Astrocyte (in vitro differentiated cells and primary cell): Measurements from ENCODE around the gene UACA. TPM values are rescaled to one million over a fixed set of nuclear protein-coding genes. Genes with fewer than 3 reads are reported as not detected.

ENCODE experiments used
- DNase-seq: peaks from one replicate; pipeline ENCODE4 v3.0.0-alpha.2; 2010; ENCODE audit warnings: low read depth
- FAIRE-seq: peaks from 2 replicates; lab custom pipeline; 2011; peaks lifted over from hg19 to GRCh38; lab: Jason Lieb, UNC
- H2AFZ ChIP-seq: 2 replicates; pipeline ENCODE4 v1.6.0; 2012; ENCODE audit warnings: low read depth, low read length, inconsistent platforms
- H3K27ac ChIP-seq: 2 replicates; pipeline ENCODE4 v1.5.1; 2011; ENCODE audit warnings: low read depth, low read length, inconsistent platforms
- H3K27me3 ChIP-seq: 2 replicates; pipeline ENCODE4 v1.6.0; 2011; ENCODE audit warnings: low read length, inconsistent platforms; ENCODE audit not compliant: insufficient read depth
- H3K36me3 ChIP-seq: 2 replicates; pipeline ENCODE4 v1.5.1; 2011; ENCODE audit warnings: low read length, inconsistent platforms; ENCODE audit not compliant: insufficient read depth
- H3K4me1 ChIP-seq: 2 replicates; pipeline ENCODE4 v1.5.1; 2011; ENCODE audit warnings: low read length, inconsistent platforms; ENCODE audit not compliant: insufficient read depth
- H3K4me2 ChIP-seq: 2 replicates; pipeline ENCODE4 v1.6.0; 2012; ENCODE audit warnings: low read length, inconsistent platforms
- H3K4me3 ChIP-seq: 2 replicates; pipeline ENCODE4 v1.5.1; 2011; ENCODE audit warnings: low read depth, mild to moderate bottlenecking, low read length, inconsistent platforms; ENCODE audit not compliant: insufficient read depth
- H3K79me2 ChIP-seq: 2 replicates; pipeline ENCODE4 v1.6.0; 2012; ENCODE audit warnings: mild to moderate bottlenecking, low read length, inconsistent platforms; ENCODE audit not compliant: insufficient read depth
- H3K9ac ChIP-seq: 2 replicates; pipeline ENCODE4 v1.6.0; 2012; ENCODE audit warnings: mild to moderate bottlenecking, low read length, inconsistent platforms
- H3K9me3 ChIP-seq: 2 replicates; pipeline ENCODE4 v1.5.1; 2012; ENCODE audit warnings: low read depth, mild to moderate bottlenecking, low read length, inconsistent platforms; ENCODE audit not compliant: insufficient read depth
- H4K20me1 ChIP-seq: 2 replicates; pipeline ENCODE4 v1.6.0; 2012; ENCODE audit warnings: low read length, inconsistent platforms; ENCODE audit not compliant: insufficient read depth
- H3K27ac Mint-ChIP-seq: one replicate; pipeline ENCODE4 v1.8.0; 2021; ENCODE audit warnings: mild to moderate bottlenecking, mixed read lengths; ENCODE audit not compliant: unreplicated experiment
- H3K27me3 Mint-ChIP-seq: one replicate; pipeline ENCODE4 v1.8.0; 2021; ENCODE audit warnings: low read depth, mixed read lengths; ENCODE audit not compliant: unreplicated experiment
- H3K36me3 Mint-ChIP-seq: one replicate; pipeline ENCODE4 v1.8.0; 2021; ENCODE audit warnings: low read depth, mixed read lengths; ENCODE audit not compliant: unreplicated experiment
- H3K4me1 Mint-ChIP-seq: one replicate; pipeline ENCODE4 v1.8.0; 2021; ENCODE audit warnings: low read depth, mixed read lengths; ENCODE audit not compliant: unreplicated experiment
- H3K4me3 Mint-ChIP-seq: one replicate; pipeline ENCODE4 v1.8.0; 2021; ENCODE audit warnings: mild to moderate bottlenecking, moderate library complexity, mixed read lengths; ENCODE audit not compliant: unreplicated experiment
- H3K9me3 Mint-ChIP-seq: one replicate; pipeline ENCODE4 v1.8.0; 2021; ENCODE audit warnings: mild to moderate bottlenecking, mixed read lengths; ENCODE audit not compliant: unreplicated experiment
- EZH2 ChIP-seq: IDR thresholded peaks from 2 replicates; pipeline ENCODE4 v1.6.1; 2012; ENCODE audit warnings: mild to moderate bottlenecking, low read length, inconsistent platforms; ENCODE audit not compliant: insufficient read depth
- total RNA-seq: library from RNA; stranded (reverse); gene quantifications from 2 replicates; pipeline ENCODE4 v1.2.1, GENCODE V29; 2021
- TF ChIP-seq, protein P1 (sequence below): IDR thresholded peaks from 2 replicates; pipeline ENCODE4 v1.5.1; 2011; ENCODE audit warnings: low read depth, mild to moderate bottlenecking, inconsistent platforms, low read length, moderate library complexity; ENCODE audit not compliant: insufficient read depth

The UACA gene
- total RNA-seq, 1 donor from 2014 or later: 168 TPM

DNA sequence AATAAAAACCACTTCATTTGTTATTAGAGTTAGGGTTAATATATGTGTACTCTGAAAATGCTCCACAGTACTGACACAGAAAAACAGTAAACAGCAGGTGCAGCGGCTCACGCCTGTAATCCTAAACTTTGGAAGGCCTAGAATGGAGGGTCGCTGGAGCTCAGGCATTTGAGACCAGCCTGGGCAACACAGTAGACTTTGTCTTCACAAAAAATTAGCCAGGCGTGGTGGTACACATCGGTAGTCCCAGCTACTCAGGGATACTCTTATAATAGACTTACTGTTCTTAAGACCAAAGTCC is 40.3 kb downstream of the UACA start:
- Histone ChIP-seq H3K4me3 (no peak overlapping the region), H2AFZ (no peak overlapping the region), H3K9me3 (no peaks in the 10 kb centered on the region), H3K27me3 (no peaks in the 10 kb centered on the region), H3K79me2 (peaks cover 90% of the 10 kb centered on the region), H3K4me1 (peaks cover 3% of the 10 kb centered on the region), H4K20me1 (peaks cover 29% of the 10 kb centered on the region), H3K27ac (no peak overlapping the region), H3K4me2 (no peak overlapping the region), H3K36me3 (no peaks in the 10 kb centered on the region), H3K9ac (no peak overlapping the region)
- FAIRE-seq: no peak
- Mint-ChIP-seq H3K9me3 (no peaks in the 10 kb centered on the region), H3K36me3 (peaks cover 13% of the 10 kb centered on the region), H3K4me1 (peaks cover 46% of the 10 kb centered on the region), H3K4me3 (no peak overlapping the region), H3K27me3 (no peaks in the 10 kb centered on the region), H3K27ac (no peak overlapping the region)
- TF ChIP-seq, protein P1, sequence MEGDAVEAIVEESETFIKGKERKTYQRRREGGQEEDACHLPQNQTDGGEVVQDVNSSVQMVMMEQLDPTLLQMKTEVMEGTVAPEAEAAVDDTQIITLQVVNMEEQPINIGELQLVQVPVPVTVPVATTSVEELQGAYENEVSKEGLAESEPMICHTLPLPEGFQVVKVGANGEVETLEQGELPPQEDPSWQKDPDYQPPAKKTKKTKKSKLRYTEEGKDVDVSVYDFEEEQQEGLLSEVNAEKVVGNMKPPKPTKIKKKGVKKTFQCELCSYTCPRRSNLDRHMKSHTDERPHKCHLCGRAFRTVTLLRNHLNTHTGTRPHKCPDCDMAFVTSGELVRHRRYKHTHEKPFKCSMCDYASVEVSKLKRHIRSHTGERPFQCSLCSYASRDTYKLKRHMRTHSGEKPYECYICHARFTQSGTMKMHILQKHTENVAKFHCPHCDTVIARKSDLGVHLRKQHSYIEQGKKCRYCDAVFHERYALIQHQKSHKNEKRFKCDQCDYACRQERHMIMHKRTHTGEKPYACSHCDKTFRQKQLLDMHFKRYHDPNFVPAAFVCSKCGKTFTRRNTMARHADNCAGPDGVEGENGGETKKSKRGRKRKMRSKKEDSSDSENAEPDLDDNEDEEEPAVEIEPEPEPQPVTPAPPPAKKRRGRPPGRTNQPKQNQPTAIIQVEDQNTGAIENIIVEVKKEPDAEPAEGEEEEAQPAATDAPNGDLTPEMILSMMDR: no peak
- TF ChIP-seq EZH2: no peak
- DNase-seq: no peak

GRCh38 chr15:70722266-70723121 is 40.9 kb downstream of the UACA start:
- H3K9ac ChIP-seq: no peak overlapping the region
- TF ChIP-seq, protein P1: peak; percentile 71
- TF ChIP-seq EZH2: no peak
- no peak overlapping the region for H2AFZ ChIP-seq
- H3K9me3 Mint-ChIP-seq: no peaks in the 10 kb centered on the region
- H3K27me3 ChIP-seq: no peaks in the 10 kb centered on the region
- peaks cover 89% of the 10 kb centered on the region for H3K79me2 ChIP-seq
- no peaks in the 10 kb centered on the region for H3K27me3 Mint-ChIP-seq
- H3K36me3 ChIP-seq: peaks cover 3% of the 10 kb centered on the region
- no peak overlapping the region for H3K27ac Mint-ChIP-seq
- no peaks in the 10 kb centered on the region for H3K9me3 ChIP-seq
- H3K4me1 Mint-ChIP-seq: peaks cover 47% of the 10 kb centered on the region
- peak; percentile 51 for DNase-seq
- no peak overlapping the region for H3K4me3 Mint-ChIP-seq
- peak; percentile 66 for FAIRE-seq
- no peak overlapping the region for H3K4me2 ChIP-seq
- peaks cover 13% of the 10 kb centered on the region for H3K36me3 Mint-ChIP-seq
- no peak overlapping the region for H3K4me3 ChIP-seq
- H3K27ac ChIP-seq: no peak overlapping the region
- no peaks in the 10 kb centered on the region for H3K4me1 ChIP-seq
- H4K20me1 ChIP-seq: peaks cover 25% of the 10 kb centered on the region
